Neural crest cell (in vitro differentiated cells): ENCODE measurements around the gene PAGE2. TPM values are rescaled to one million over a fixed set of nuclear protein-coding genes. Genes with fewer than 3 reads are reported as not detected.
A peak's percentile ranks its signal among the peaks of the same experiment; 100 is the strongest.
"Not testable (repeated sequence)": the region's sequence is repeated elsewhere in the genome, so short reads cannot be mapped to it uniquely, and the experiment has no call there.

Experiments
- DNase-seq: peaks from one replicate; pipeline ENCODE4 v3.0.0; 2021; ENCODE audit warnings: low read depth, mixed read lengths, low spot score
- H3K27ac Mint-ChIP-seq: one replicate; pipeline ENCODE4 v1.8.0; 2021; ENCODE audit warnings: mild to moderate bottlenecking, mixed read lengths; ENCODE audit not compliant: unreplicated experiment
- H3K27me3 Mint-ChIP-seq: 2 replicates; pipeline ENCODE4 v1.8.0; 2021; ENCODE audit warnings: low read depth, mild to moderate bottlenecking, mixed read lengths
- H3K36me3 Mint-ChIP-seq: 2 replicates; pipeline ENCODE4 v1.8.0; 2021; ENCODE audit warnings: low read depth, mild to moderate bottlenecking, mixed read lengths
- H3K4me1 Mint-ChIP-seq: 2 replicates; pipeline ENCODE4 v1.8.0; 2021; ENCODE audit warnings: mixed read lengths
- H3K4me3 Mint-ChIP-seq: one replicate; pipeline ENCODE4 v1.8.0; 2021; ENCODE audit warnings: mild to moderate bottlenecking, mixed read lengths
- H3K9me3 Mint-ChIP-seq: 2 replicates; pipeline ENCODE4 v1.8.0; 2021; ENCODE audit warnings: mixed read lengths
- total RNA-seq: library from RNA; stranded (reverse); gene quantifications from 2 replicates; pipeline ENCODE4 v1.2.1, GENCODE V29; 2021
- TF ChIP-seq, protein P1 (sequence below): fragments of 200-600 bp; sonication (generic); conservative IDR thresholded peaks from 2 replicates; pipeline ENCODE4 v1.5.0; 2021; ENCODE audit warnings: antibody characterized with exemption, mild to moderate bottlenecking

Gene PAGE2
- total RNA-seq, 1 donor from 2014 or later: not detected

DNA sequence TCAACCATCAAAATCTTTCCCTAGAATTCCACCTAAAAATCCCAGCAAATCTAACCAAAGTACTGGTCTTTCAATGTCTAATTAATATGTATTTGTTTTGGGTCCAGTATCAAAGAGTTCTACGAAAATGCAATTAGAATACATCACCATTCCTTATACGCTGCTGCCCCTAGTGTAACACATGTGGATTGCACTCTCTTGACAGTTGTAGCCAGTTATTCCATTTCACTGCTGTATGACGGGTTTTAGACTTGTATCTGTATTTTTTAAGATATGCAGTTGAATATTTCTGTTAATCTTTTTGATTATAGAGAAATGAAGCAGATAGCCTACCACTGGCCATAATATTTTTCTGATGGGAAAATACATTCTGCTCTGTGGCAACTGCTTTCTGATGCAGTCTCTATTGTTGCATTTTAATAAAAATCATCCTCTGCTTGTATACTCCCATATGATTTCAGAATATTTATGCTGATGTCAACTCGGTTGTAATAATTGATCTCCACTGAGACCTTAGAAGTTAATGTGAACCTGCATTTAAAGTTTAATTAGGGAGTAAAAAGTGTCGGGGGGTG lies 31.1 kb upstream of the PAGE2 start:
- Mint-ChIP-seq H3K36me3 (no peaks in the 10 kb centered on the region), H3K4me3 (peak overlapping the region; percentile 67)

DNA sequence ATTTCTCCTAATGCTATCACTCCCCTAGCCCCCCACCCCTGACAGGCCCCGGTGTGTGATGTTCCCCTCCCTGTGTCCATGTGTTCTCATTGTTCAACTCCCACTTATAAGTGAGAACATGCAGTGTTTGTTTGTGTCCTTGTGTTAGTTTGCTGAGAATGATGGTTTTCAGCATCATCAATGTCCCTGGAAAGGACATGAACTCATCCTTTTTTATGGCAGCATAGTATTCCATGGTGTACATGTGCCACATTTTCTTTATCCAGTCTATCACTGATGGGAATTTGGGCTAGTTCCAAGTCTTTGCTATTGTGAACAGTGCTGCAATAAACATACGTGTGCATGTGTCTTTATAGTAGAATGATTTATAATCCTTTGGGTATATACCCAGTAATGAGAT lies 21.6 kb upstream of the PAGE2 start:
- H3K27me3 Mint-ChIP-seq, H3K4me1 Mint-ChIP-seq, H3K36me3 Mint-ChIP-seq, H3K27ac Mint-ChIP-seq, DNase-seq, H3K4me3 Mint-ChIP-seq: not testable (repeated sequence)
- peaks cover 33% of the 10 kb centered on the region for H3K9me3 Mint-ChIP-seq

More for the DNA sequence above, 31.1 kb upstream of the PAGE2 start:
- Mint-ChIP-seq H3K27me3 (peaks cover 3% of the 10 kb centered on the region), H3K9me3 (no peaks in the 10 kb centered on the region), H3K4me1 (peaks cover 13% of the 10 kb centered on the region), H3K27ac (no peak overlapping the region)
- TF ChIP-seq, protein P1, sequence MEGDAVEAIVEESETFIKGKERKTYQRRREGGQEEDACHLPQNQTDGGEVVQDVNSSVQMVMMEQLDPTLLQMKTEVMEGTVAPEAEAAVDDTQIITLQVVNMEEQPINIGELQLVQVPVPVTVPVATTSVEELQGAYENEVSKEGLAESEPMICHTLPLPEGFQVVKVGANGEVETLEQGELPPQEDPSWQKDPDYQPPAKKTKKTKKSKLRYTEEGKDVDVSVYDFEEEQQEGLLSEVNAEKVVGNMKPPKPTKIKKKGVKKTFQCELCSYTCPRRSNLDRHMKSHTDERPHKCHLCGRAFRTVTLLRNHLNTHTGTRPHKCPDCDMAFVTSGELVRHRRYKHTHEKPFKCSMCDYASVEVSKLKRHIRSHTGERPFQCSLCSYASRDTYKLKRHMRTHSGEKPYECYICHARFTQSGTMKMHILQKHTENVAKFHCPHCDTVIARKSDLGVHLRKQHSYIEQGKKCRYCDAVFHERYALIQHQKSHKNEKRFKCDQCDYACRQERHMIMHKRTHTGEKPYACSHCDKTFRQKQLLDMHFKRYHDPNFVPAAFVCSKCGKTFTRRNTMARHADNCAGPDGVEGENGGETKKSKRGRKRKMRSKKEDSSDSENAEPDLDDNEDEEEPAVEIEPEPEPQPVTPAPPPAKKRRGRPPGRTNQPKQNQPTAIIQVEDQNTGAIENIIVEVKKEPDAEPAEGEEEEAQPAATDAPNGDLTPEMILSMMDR: peak; percentile 86
- DNase-seq: peak; percentile 23

DNA sequence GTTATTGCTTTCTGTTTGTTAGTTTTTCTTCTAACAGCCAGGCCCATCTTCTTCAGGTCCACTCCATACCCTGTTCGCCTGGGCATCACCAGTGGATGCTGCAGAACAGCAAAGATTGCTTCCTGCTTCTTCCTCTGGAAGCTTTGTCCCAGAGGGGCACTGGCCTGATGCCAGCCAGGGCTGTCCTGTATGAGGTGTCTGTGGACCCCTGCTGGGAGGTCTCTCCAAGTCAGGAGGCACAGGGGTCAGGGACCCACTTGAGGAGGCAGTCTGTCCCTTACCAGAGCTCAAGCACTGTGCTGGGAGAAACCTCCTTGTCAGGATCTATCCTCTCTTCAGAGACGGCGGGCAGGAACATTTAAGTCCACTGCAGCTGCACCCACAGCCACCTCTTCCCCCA lies 16.5 kb upstream of the PAGE2 start:
- no peak for DNase-seq
- Mint-ChIP-seq H3K27ac (no peak overlapping the region), H3K27me3 (peaks cover 3% of the 10 kb centered on the region), H3K36me3 (peaks cover 2% of the 10 kb centered on the region), H3K4me3 (no peak overlapping the region), H3K9me3 (peaks cover 14% of the 10 kb centered on the region), H3K4me1 (no peaks in the 10 kb centered on the region)
- TF ChIP-seq, protein P1: no peak

DNA sequence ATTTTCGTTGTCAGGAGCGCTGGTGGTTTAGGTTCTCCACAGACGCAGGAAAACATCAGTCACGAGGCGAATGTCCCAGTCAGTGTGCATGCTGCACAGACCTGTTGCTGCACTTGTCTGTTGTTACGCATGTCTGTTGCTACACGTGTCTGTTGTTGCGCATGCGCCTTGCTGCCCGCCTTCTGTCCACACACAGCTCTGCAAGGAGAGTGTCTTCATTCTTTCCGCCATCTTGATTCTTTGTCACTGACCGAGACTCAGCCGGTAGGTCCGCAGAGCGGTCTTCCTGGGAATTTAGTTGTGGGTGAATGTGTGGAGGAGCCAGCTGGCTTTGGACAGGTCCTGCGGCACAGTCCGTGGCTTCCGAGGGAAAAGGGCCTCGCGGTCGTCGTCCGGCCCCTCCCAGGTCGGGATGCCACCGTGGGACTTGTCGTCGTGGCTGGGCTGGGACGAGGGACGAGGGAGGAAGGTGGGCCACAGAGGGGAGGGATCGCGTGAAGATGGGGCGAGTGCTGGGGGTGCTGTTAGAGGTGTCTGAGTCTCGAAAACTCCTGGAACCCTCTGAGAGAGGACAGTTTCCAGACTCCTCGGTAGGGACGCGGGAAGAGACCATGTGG lies 13.9 kb upstream of the PAGE2 start, which contains the start of gene PAGE2B:
Gene PAGE2B, plus strand, starts transcription at position 180 of the 617 bp plus-strand sequence. CDS start 1,012 bp downstream, outside the sequence.
- TF ChIP-seq, protein P1: no peak
- Mint-ChIP-seq H3K27ac (no peak within 1 kb of the TSS), H3K36me3 (peaks cover 2% of the 10 kb centered on the region), H3K4me3 (no peak within 1 kb of the TSS), H3K9me3 (peaks cover 9% of the 10 kb centered on the region), H3K27me3 (no peaks in the 10 kb centered on the region), H3K4me1 (no peaks in the 10 kb centered on the region)
- no peak for DNase-seq

GRCh38 chrX:55098691-55099090 lies 9.9 kb downstream of the PAGE2 start:
- TF ChIP-seq, protein P1: no peak
- Mint-ChIP-seq H3K36me3 (no peaks in the 10 kb centered on the region), H3K27me3 (no peaks in the 10 kb centered on the region), H3K9me3 (no peaks in the 10 kb centered on the region), H3K4me3 (no peak overlapping the region), H3K4me1 (peaks cover 3% of the 10 kb centered on the region), H3K27ac (no peak overlapping the region)
- DNase-seq: no peak

GRCh38 chrX:55099162-55099561 lies 10.3 kb downstream of the PAGE2 start:
- Mint-ChIP-seq H3K9me3 (peaks cover under 1% of the 10 kb centered on the region), H3K36me3 (no peaks in the 10 kb centered on the region)

More at GRCh38 chrX:55099162-55099561, 10.3 kb downstream of the PAGE2 start:
- Mint-ChIP-seq H3K27ac (no peak overlapping the region), H3K27me3 (no peaks in the 10 kb centered on the region), H3K4me3 (no peak overlapping the region), H3K4me1 (peaks cover 3% of the 10 kb centered on the region)
- TF ChIP-seq, protein P1: no peak
- no peak for DNase-seq
